ENCODE measurements around the gene OR5B21. TPM values are rescaled to one million over a fixed set of nuclear protein-coding genes. Genes with fewer than 3 reads are reported as not detected.

The OR5B21 gene
- total RNA-seq, 1 experiment from 2014 or later: not detected

GRCh38 chr11:58508814-58509213 lies 909 bp upstream of the OR5B21 start:
- no peak overlapping the region for H3K23ac ChIP-seq (ENCODE audit: insufficient read length, low read depth, low read length)
- no peaks in the 10 kb centered on the region for H4K20me1 ChIP-seq (ENCODE audit: control insufficient read depth, insufficient read depth, insufficient read length)
- H2AFZ ChIP-seq (ENCODE audit: low read length): no peak overlapping the region
- peaks cover 9 to 13% of the 10 kb centered on the region in 2 experiments for H3K4me1 Mint-ChIP-seq
- no peak overlapping the region for H2BK5ac ChIP-seq (ENCODE audit: insufficient read length, low read length)
- H2BK12ac ChIP-seq (ENCODE audit: insufficient read length, low read depth, low read length): no peak overlapping the region
- H3K27me3 ChIP-seq (ENCODE audit: insufficient read depth, low read length): no peaks in the 10 kb centered on the region
- H3K56ac ChIP-seq (ENCODE audit: insufficient read length, low read depth, low read length): no peak overlapping the region
- H3K14ac ChIP-seq (ENCODE audit: insufficient read depth, low read length): no peak overlapping the region
- H3K79me1 ChIP-seq (ENCODE audit: insufficient read depth, low read depth, low read length, poor library complexity, severe bottlenecking): no peaks in the 10 kb centered on the region
- H2BK120ac ChIP-seq (ENCODE audit: low read depth, low read length, poor library complexity, severe bottlenecking): no peak overlapping the region
- TF ChIP-seq, protein P1, sequence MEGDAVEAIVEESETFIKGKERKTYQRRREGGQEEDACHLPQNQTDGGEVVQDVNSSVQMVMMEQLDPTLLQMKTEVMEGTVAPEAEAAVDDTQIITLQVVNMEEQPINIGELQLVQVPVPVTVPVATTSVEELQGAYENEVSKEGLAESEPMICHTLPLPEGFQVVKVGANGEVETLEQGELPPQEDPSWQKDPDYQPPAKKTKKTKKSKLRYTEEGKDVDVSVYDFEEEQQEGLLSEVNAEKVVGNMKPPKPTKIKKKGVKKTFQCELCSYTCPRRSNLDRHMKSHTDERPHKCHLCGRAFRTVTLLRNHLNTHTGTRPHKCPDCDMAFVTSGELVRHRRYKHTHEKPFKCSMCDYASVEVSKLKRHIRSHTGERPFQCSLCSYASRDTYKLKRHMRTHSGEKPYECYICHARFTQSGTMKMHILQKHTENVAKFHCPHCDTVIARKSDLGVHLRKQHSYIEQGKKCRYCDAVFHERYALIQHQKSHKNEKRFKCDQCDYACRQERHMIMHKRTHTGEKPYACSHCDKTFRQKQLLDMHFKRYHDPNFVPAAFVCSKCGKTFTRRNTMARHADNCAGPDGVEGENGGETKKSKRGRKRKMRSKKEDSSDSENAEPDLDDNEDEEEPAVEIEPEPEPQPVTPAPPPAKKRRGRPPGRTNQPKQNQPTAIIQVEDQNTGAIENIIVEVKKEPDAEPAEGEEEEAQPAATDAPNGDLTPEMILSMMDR (conservative IDR thresholded peaks at IDR 0.05): no peak
- H3K9me3 Mint-ChIP-seq: no peaks in the 10 kb centered on the region
- H3K36me3 Mint-ChIP-seq (ENCODE audit: insufficient read depth in 1 of 3, low read depth in 3 of 3): no peaks in the 10 kb centered on the region; a peak in 1 of 7 replicates
- no peak overlapping the region for H4K5ac ChIP-seq (ENCODE audit: insufficient read length, low read depth, low read length)
- no peak overlapping the region for H3K18ac ChIP-seq (ENCODE audit: insufficient read length, low read depth, low read length)
- H3K4me3 Mint-ChIP-seq: no peak overlapping the region
- H2BK15ac ChIP-seq (ENCODE audit: low read depth, low read length): no peak overlapping the region
- no peak overlapping the region for H3K9ac ChIP-seq (ENCODE audit: extremely low read depth, insufficient read length, low read length)
- H3T11ph ChIP-seq (ENCODE audit: low read length): no peak overlapping the region
- H4K91ac ChIP-seq (ENCODE audit: insufficient read length, low read depth, low read length): no peak overlapping the region
- H3K23me2 ChIP-seq (ENCODE audit: insufficient read length, low read depth, low read length, poor library complexity, severe bottlenecking): no peaks in the 10 kb centered on the region
- no peak overlapping the region for H2BK20ac ChIP-seq (ENCODE audit: low read depth, low read length, poor library complexity, severe bottlenecking)
- no peak overlapping the region for H4K8ac ChIP-seq (replicated peaks; ENCODE audit: insufficient read length, low read depth, low read length)
- no peaks in the 10 kb centered on the region for H3K79me2 ChIP-seq (ENCODE audit: insufficient read depth, low read length)
- no peaks in the 10 kb centered on the region; the same call in 1 of the 2 replicates for H3K4me1 ChIP-seq (ENCODE audit: insufficient read depth, low read length)
- no peaks in the 10 kb centered on the region for H3K27me3 Mint-ChIP-seq (ENCODE audit: low read depth)
- no peak overlapping the region for H3K4ac ChIP-seq (ENCODE audit: low read depth, low read length)
- H3K27ac Mint-ChIP-seq: no peak overlapping the region
- DNase-seq: no peak
- no peaks in the 10 kb centered on the region for H3K9me3 ChIP-seq (ENCODE audit: control insufficient read depth, low read depth, low read length)
- no peak overlapping the region for H3K27ac ChIP-seq (ENCODE audit: insufficient read length, low read depth, low read length)
- H3K4me2 ChIP-seq (ENCODE audit: insufficient read depth, insufficient read length, low read length): no peak overlapping the region
- no peak overlapping the region for H2AK5ac ChIP-seq (ENCODE audit: insufficient read length, low read length)

Measured in H9 (cell line).